Esophagus squamous epithelium (tissue), 4 donors: Measurements from ENCODE around the gene KCNJ12.

Source experiments
- CTCF ChIP-seq, 6 experiments: fragments of 450-650 bp in 4 of 6; fragments of 200-600 bp in 2 of 6; sonication (generic) in 2 of 6; IDR thresholded peaks; one replicate each; pipeline ENCODE4 v1.5.1; 2016 to 2019; ENCODE audit warnings: antibody characterized with exemption in 6 of 6, mild to moderate bottlenecking in 4 of 6, moderate library complexity in 4 of 6
- POLR2A ChIP-seq, 4 donors: fragments of 450-650 bp; IDR thresholded peaks; one replicate each; pipeline ENCODE4 v1.6.1; 2017; ENCODE audit warnings: antibody characterized with exemption in 4 of 4, mild to moderate bottlenecking in 4 of 4, moderate library complexity in 3 of 4

GRCh38 chr17:21462237-21462636, 86.1 kb downstream of the KCNJ12 start:
- no peak for TF ChIP-seq POLR2A (IDR thresholded peaks at IDR 0.05)
- TF ChIP-seq CTCF (IDR thresholded peaks at IDR 0.05), result no peak
